Ovary (tissue), 3 donors: Measurements from ENCODE around the gene GRIK4.

Source experiments
- CTCF ChIP-seq, 3 donors: fragments of 450-650 bp in 2 of 3; fragments of 200-600 bp in 1 of 3; IDR thresholded peaks; one replicate each; pipeline versions ENCODE4 v1.5.1 to v1.8.0; 2016 to 2022; ENCODE audit warnings: antibody characterized with exemption in 3 of 3, mild to moderate bottlenecking in 1 of 3
- POLR2A ChIP-seq: fragments of 450-650 bp; IDR thresholded peaks from one replicate; pipeline ENCODE4 v1.6.1; 2017; ENCODE audit warnings: antibody characterized with exemption, mild to moderate bottlenecking, moderate library complexity
- donor health status: DM: no; HTN: no; CAD: no.

GRCh38 chr11:120883404-120884080, 372.0 kb downstream of the GRIK4 start:
- TF ChIP-seq CTCF (IDR thresholded peaks at IDR 0.05) (no peak), POLR2A (no peak)
